ENCODE measurements around the gene MAP4K1.

GRCh38 chr19:38596057-38596981 is 21.4 kb downstream of the MAP4K1 start:
- TF ChIP-seq CTCF (conservative IDR thresholded peaks at IDR 0.05) = no peak
- TF ChIP-seq EZH2 (IDR thresholded peaks at IDR 0.05; ENCODE audit: low read depth) = no peak
